Measurements from ENCODE around the gene INSC.

- TF ChIP-seq POLR2A (IDR thresholded peaks at IDR 0.05) (no peak), CTCF (IDR thresholded peaks at IDR 0.05) (peak in 6 of 12 donors; percentile 15 to 27 (median 18))
Measured at GRCh38 chr11:15159085-15159484, 44.4 kb downstream of the INSC start.

Data from heart left ventricle (tissue), 13 donors.